Kidney (tissue), 14 donors: ENCODE data around the gene PFDN4. TPM values are rescaled to one million over a fixed set of nuclear protein-coding genes. Genes with fewer than 3 reads are reported as not detected.

ENCODE experiments used
- DNase-seq, 5 donors: peaks; one replicate each; pipeline ENCODE4 v3.0.0-alpha.2; 2013 to 2020
- FAIRE-seq: peaks from 2 replicates; lab custom pipeline; 2012; peaks lifted over from hg19 to GRCh38; lab: Jason Lieb, UNC
- H3K27ac ChIP-seq, 2 donors: one replicate each; pipeline ENCODE4 v1.7.0; 2013; ENCODE audit warnings: low read depth in 2 of 2, low read length in 2 of 2, inconsistent platforms in 1 of 2
- H3K27me3 ChIP-seq: one replicate; pipeline ENCODE4 v1.7.1; 2013; ENCODE audit warnings: low read length, inconsistent platforms; ENCODE audit not compliant: control insufficient read depth, insufficient read depth
- H3K36me3 ChIP-seq, 3 donors: one replicate each; pipeline versions ENCODE4 v1.7.0 to v1.7.1; 2013; ENCODE audit warnings: low read length in 3 of 3, control low read depth in 1 of 3, inconsistent platforms in 1 of 3; ENCODE audit not compliant: insufficient read depth in 3 of 3, control insufficient read depth in 2 of 3
- H3K4me1 ChIP-seq, 3 donors: one replicate each; pipeline versions ENCODE4 v1.7.0 to v1.7.1; 2013; ENCODE audit warnings: low read length in 3 of 3, inconsistent platforms in 1 of 3, low read depth in 1 of 3; ENCODE audit not compliant: control insufficient read depth in 2 of 3, insufficient read depth in 2 of 3
- H3K4me3 ChIP-seq, 3 donors: one replicate each; pipeline versions ENCODE4 v1.7.0 to v1.8.1; 2013; ENCODE audit warnings: low read length in 3 of 3, control low read depth in 1 of 3, inconsistent platforms in 1 of 3
- H3K9ac ChIP-seq, 3 donors: one replicate each; pipeline versions ENCODE4 v1.7.0 to v1.7.1; 2013; ENCODE audit warnings: low read length in 3 of 3, control low read depth in 1 of 3, inconsistent platforms in 1 of 3
- H3K9me3 ChIP-seq, 3 donors: one replicate each; pipeline versions ENCODE4 v1.7.0 to v1.7.1; 2013; ENCODE audit warnings: low read length in 3 of 3, control low read depth in 1 of 3, inconsistent platforms in 1 of 3; ENCODE audit not compliant: control insufficient read depth in 2 of 3, insufficient read depth in 1 of 3
- intact Hi-C: fragments of 100-400 bp; cut with DNase I; formaldehyde crosslinking; loops from one replicate; pipeline ENCODE4 v1.11.1; 2022
- polyA plus RNA-seq: library from polyadenylated mRNA; stranded (reverse); fragments of 350-450 nt; fragmentation: Illumina TruSeq; extraction: RNeasy Lipid Tissue Mini Kit (QIAGEN cat#74804); gene quantifications from one replicate; pipeline ENCODE4 v1.2.3, GENCODE V29; 2014; ENCODE audit warnings: low read depth, low replicate concordance; ENCODE audit not compliant: insufficient read depth
- total RNA-seq: library from RNA; stranded (reverse); fragmentation: NEBNext Ultra II Directional; extraction: Animal tissue kit (Norgen Biotek cat#: 25700); gene quantifications from one replicate; pipeline ENCODE4 v1.2.1, GENCODE V29; 2021
- TF ChIP-seq, protein P1 (sequence below): IDR thresholded peaks from 3 replicates; pipeline ENCODE4 v1.5.1; 2012; ENCODE audit warnings: mild to moderate bottlenecking, moderate library complexity, borderline replicate concordance; ENCODE audit not compliant: insufficient read depth; ENCODE audit errors: extremely low read depth
- donor health status: control.
- donor health status: control.
- donor health status: control.
- donor health status: control.
- donor health status: control.
- donor health status: DM: yes; HTN: yes; CAD: no.
- donor health status: Normal renal cell carcinoma (clear cell type).

The PFDN4 gene
- total and polyA plus RNA-seq, 2 donors from 2014 or later, result 19.7 to 49.5 TPM

DNA sequence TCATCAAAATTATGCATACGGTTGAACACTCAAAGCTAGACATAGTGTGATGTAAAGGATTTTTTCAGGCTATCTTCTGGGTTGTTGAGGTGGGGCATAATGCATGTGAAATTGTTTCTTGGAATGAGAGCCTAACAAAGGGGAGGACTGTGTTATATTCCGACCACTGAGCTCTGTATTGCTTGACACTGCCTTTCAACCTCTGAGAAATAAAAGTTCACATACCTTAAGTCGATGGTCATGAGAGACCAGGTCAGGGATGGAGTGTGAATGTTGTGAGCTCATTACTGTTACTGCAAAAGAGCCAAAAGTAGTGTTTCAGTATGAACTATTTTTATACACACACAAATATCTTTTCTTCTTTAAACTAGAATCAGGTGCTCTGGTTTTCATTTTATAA lies 5.0 kb downstream of the PFDN4 start:
- no peak for FAIRE-seq
- no peak overlapping the region for H3K9ac ChIP-seq
- no peak for DNase-seq
- no peak overlapping the region for H3K27ac ChIP-seq
- intact Hi-C loops, result no loop called here
- peaks cover 0 to 5% (median 0%) of the 10 kb centered on the region in 3 donors for H3K36me3 ChIP-seq
- no peak overlapping the region for H3K4me3 ChIP-seq
- no peaks in the 10 kb centered on the region for H3K9me3 ChIP-seq
- peaks cover 2 to 9% (median 3%) of the 10 kb centered on the region in 3 donors for H3K4me1 ChIP-seq
- H3K27me3 ChIP-seq, result no peaks in the 10 kb centered on the region
- TF ChIP-seq, protein P1, sequence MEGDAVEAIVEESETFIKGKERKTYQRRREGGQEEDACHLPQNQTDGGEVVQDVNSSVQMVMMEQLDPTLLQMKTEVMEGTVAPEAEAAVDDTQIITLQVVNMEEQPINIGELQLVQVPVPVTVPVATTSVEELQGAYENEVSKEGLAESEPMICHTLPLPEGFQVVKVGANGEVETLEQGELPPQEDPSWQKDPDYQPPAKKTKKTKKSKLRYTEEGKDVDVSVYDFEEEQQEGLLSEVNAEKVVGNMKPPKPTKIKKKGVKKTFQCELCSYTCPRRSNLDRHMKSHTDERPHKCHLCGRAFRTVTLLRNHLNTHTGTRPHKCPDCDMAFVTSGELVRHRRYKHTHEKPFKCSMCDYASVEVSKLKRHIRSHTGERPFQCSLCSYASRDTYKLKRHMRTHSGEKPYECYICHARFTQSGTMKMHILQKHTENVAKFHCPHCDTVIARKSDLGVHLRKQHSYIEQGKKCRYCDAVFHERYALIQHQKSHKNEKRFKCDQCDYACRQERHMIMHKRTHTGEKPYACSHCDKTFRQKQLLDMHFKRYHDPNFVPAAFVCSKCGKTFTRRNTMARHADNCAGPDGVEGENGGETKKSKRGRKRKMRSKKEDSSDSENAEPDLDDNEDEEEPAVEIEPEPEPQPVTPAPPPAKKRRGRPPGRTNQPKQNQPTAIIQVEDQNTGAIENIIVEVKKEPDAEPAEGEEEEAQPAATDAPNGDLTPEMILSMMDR, result no peak

DNA sequence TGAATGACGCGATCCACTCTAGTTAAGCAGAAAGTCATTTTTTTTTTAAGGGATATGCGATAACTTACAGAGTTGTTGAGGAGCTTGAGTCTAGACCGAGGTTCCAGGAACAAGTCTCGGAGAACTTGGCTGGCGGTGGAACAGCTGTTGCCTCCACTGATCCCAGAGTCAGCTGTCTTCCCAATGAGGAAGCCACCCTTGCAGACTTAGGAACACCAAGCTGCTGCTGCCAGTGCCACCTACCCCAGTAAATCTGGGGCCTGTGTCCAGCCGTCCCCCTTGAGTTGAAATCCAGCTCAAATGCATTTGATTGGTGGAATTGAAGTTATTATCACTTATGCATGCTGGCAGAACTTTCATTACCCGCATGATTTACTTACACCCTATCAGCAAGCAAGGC lies 6.7 kb downstream of the PFDN4 start:
- intact Hi-C loops, result no loop called here

DNA sequence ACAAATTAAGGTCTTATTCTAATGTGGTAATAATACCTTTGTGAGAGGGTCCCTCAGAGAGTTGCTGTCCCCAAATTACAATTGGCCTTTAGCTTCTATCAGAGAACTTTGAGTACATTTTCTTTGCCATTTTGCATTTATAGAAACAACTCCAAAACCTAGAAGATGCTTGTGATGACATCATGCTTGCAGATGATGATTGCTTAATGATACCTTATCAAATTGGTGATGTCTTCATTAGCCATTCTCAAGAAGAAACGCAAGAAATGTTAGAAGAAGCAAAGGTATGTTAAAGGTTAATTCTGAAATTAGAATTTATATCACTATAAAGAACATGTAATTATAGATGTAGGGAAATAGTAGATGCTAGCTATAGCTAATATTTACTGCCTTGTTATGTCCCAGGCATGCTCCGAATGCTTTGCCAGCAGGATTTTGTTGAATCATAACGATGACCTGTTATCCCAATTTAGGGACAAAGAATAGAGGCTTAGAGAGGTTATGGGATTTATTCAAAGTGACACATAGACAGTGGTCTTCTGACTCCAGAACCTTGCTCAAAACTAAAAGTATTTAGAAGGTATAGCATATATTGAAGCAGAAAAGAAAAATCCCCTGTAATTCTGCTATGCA lies 7.4 kb downstream of the PFDN4 start:
- no peaks in the 10 kb centered on the region for H3K9me3 ChIP-seq
- H3K4me3 ChIP-seq, result no peak overlapping the region
- H3K27me3 ChIP-seq, result no peaks in the 10 kb centered on the region
- H3K9ac ChIP-seq, result no peak overlapping the region
- intact Hi-C loops, result no loop called here
- H3K27ac ChIP-seq, result no peak overlapping the region
- TF ChIP-seq, protein P1, result no peak
- H3K4me1 ChIP-seq, result no peaks in the 10 kb centered on the region
- FAIRE-seq (no peak), DNase-seq (no peak)
- H3K36me3 ChIP-seq, result peaks cover 0 to 5% (median 0%) of the 10 kb centered on the region in 3 donors

More for the DNA sequence above, 6.7 kb downstream of the PFDN4 start:
- no peaks in the 10 kb centered on the region for H3K27me3 ChIP-seq
- DNase-seq (no peak), FAIRE-seq (no peak)
- peaks cover 0 to 3% (median 0%) of the 10 kb centered on the region in 3 donors for H3K4me1 ChIP-seq
- H3K9me3 ChIP-seq, result no peaks in the 10 kb centered on the region
- peaks cover 0 to 5% (median 0%) of the 10 kb centered on the region in 3 donors for H3K36me3 ChIP-seq
- no peak overlapping the region for H3K27ac ChIP-seq
- TF ChIP-seq, protein P1, result no peak
- no peak overlapping the region for H3K9ac ChIP-seq
- H3K4me3 ChIP-seq, result no peak overlapping the region
